Retina (tissue), 1 donor: ENCODE measurements around the gene PAK4.
"Not testable (repeated sequence)": the region's sequence is repeated elsewhere in the genome, so short reads cannot be mapped to it uniquely, and the experiment has no call there.

Experiments used
- DNase-seq: peaks from one replicate; pipeline ENCODE4 v3.0.0-alpha.2; 2016

PAK4 gene

GRCh38 chr19:39100500-39101166 lies 25.0 kb upstream of the PAK4 start:
- DNase-seq = no peak

- DNase-seq = no peak
These were observed 22.4 kb upstream of the PAK4 start for GRCh38 chr19:39103151-39103550.

- DNase-seq = no peak
These were observed 21.4 kb upstream of the PAK4 start for GRCh38 chr19:39104186-39104596.

GRCh38 chr19:39106194-39106593 lies 19.4 kb upstream of the PAK4 start:
- no peak for DNase-seq

GRCh38 chr19:39109641-39110040 lies 15.9 kb upstream of the PAK4 start:
- DNase-seq = no peak

- peak; percentile 72 for DNase-seq
These were observed 15.2 kb upstream of the PAK4 start for GRCh38 chr19:39110263-39110967.

GRCh38 chr19:39111593-39112199 lies 13.9 kb upstream of the PAK4 start:
- no peak for DNase-seq

- no peak for DNase-seq
These were observed 13.2 kb upstream of the PAK4 start for GRCh38 chr19:39112338-39112890.

GRCh38 chr19:39113199-39113598 lies 12.4 kb upstream of the PAK4 start:
- no peak for DNase-seq

- DNase-seq = no peak
These were observed 10.3 kb upstream of the PAK4 start for GRCh38 chr19:39115105-39115847.

- DNase-seq = not testable (repeated sequence)
These were observed 8.6 kb upstream of the PAK4 start for GRCh38 chr19:39117023-39117422.

- DNase-seq = no peak
These were observed 5.8 kb upstream of the PAK4 start for GRCh38 chr19:39119830-39120229.

- DNase-seq = no peak
These were observed 2.5 kb upstream of the PAK4 start for GRCh38 chr19:39122934-39123731.

- DNase-seq = no peak
These were observed 1.3 kb upstream of the PAK4 start for GRCh38 chr19:39124136-39124764.

- DNase-seq = no peak
These were observed 410 bp upstream of the PAK4 start for GRCh38 chr19:39125199-39125553.

- DNase-seq = peak; percentile 29
These were observed 964 bp downstream of the PAK4 start for GRCh38 chr19:39126312-39127187.

- DNase-seq = no peak
These were observed 2.4 kb downstream of the PAK4 start for GRCh38 chr19:39127812-39128515.

- no peak for DNase-seq
These were observed 3.0 kb downstream of the PAK4 start for GRCh38 chr19:39128516-39129079.

GRCh38 chr19:39129116-39129515 lies 3.5 kb downstream of the PAK4 start:
- no peak for DNase-seq
